Loucy (cell line): ENCODE data around the gene DNAH14.

Experiments
- CTCF ChIP-seq: fragments of 200-600 bp; sonication (generic); conservative IDR thresholded peaks from 2 replicates; pipeline ENCODE4 v1.5.1; 2014; ENCODE audit warnings: mild to moderate bottlenecking, antibody characterized with exemption, low read length
- EZH2phosphoT487 ChIP-seq: fragments of 200-600 bp; IDR thresholded peaks from 2 replicates; pipeline ENCODE4 v1.6.1; 2018; ENCODE audit warnings: antibody characterized with exemption, mild to moderate bottlenecking, moderate library complexity, borderline replicate concordance

DNA sequence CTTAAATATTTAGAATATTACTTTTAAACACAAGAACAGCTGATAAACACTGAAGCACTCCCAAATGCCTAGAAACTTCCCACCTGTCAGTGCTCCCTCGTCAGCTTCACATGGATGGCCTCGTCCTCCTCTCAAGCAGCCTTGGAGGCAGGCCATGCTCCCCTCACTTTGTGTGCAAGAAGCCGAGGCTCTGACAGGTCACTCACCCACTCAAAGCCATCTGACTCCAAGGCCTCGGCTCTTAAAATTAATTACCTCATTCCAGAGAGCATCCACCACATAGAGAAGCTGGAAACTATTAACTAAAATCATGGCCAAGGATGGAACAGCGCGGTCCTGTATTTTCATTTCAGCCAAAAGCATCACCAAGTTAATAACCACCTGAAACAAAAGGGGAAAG is 480.6 kb downstream of the DNAH14 start:
- TF ChIP-seq CTCF (no peak), EZH2phosphoT487 (no peak)
